Left colon (tissue), 2 donors: Measurements from ENCODE around the gene PARD3. TPM values are rescaled to one million over a fixed set of nuclear protein-coding genes. Genes with fewer than 3 reads are reported as not detected.
"Not testable (repeated sequence)": the region's sequence is repeated elsewhere in the genome, so short reads cannot be mapped to it uniquely, and the experiment has no call there.

Source experiments
- ATAC-seq: fragments of 200-7000 bp; cut with Tn5 transposase; one replicate; pipeline ENCODE4 v1.9.1; 2020; ENCODE audit warnings: mild to moderate bottlenecking, moderate library complexity
- DNase-seq, 2 donors: peaks; one replicate each; pipeline ENCODE4 v3.0.0-alpha.2; 2020
- intact Hi-C, 2 donors: fragments of 100-400 bp; cut with DNase I in 1 of 2; cut with micrococcal nuclease in 1 of 2; formaldehyde crosslinking; loops; one replicate each; pipeline versions ENCODE4 v1.11.2 to v1.14.0; 2022; cut with DNase I, micrococcal nuclease
- total RNA-seq, 2 donors: library from RNA; stranded (reverse); fragmentation: NEBNext Ultra II Directional; extraction: Animal tissue kit (Norgen Biotek cat#: 25700); gene quantifications; one replicate each; pipeline ENCODE4 v1.2.1, GENCODE V29; 2021
- donor health status: DM: no; HTN: no; CAD: no.
- donor health status: DM: yes; HTN: yes; CAD: no.

Gene PARD3
- total RNA-seq, 2 donors from 2014 or later = 45.5 to 52.9 TPM

GRCh38 chr10:34758447-34758996 is 56.6 kb downstream of the PARD3 start:
- peak in 1 of 2 donors; percentile 47 for DNase-seq
- intact Hi-C loops = no loop called here
- peak; percentile 90 for ATAC-seq

GRCh38 chr10:34757933-34758332 is 57.2 kb downstream of the PARD3 start:
- ATAC-seq = peak; percentile 14
- no peak for DNase-seq
- intact Hi-C loops = no loop called here

DNA sequence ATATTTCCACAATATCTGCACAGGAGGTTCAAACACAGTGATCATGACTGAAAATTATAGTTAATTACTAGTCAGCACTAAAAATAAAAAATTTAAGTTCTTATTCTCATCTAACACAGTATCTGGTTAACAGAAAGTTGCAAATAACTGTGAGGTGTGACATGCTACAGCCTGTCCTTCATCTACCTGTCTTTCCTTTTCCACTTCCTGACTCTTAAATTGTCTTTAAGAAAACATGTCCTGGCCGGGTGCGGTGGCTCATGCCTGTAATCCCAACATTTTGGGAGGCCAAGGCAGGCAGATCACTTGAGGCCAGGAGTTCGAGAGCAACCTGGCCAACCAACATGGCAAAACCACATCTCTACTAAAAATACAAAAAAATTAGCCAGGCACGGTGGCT is 57.9 kb downstream of the PARD3 start:
- DNase-seq, intact Hi-C loops: not testable (repeated sequence)
- ATAC-seq = peak; percentile 18

GRCh38 chr10:34756584-34756983 is 58.5 kb downstream of the PARD3 start:
- intact Hi-C loops = no loop called here
- ATAC-seq (peak; percentile 64), DNase-seq (peak in 1 of 2 donors; percentile 26)

GRCh38 chr10:34753014-34753757 is 61.9 kb downstream of the PARD3 start:
- DNase-seq (no peak), ATAC-seq (no peak)
- intact Hi-C loops = no loop called here

- DNase-seq (no peak), ATAC-seq (no peak)
- intact Hi-C loops = no loop called here
These were observed 63.8 kb downstream of the PARD3 start for GRCh38 chr10:34751272-34751671.

DNA sequence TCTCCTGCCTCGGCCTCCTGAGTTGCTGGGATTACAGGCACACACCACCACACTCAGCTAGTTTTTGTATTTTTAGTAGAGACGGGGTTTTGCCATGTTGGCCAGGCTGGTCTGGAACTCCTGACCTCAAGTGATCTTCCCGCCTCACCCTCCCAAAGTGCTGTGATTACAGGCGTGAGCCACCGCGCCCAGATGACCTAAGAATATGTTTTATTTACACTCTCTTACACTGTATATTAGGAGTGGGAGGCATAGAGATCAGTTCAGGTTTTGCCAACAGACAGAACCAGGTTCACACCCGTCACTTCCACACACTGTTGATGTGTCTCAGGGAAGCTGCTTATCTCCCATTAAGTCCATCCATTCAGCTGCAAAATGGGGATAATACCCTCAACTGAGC is 64.3 kb downstream of the PARD3 start:
- peak; percentile 80 for ATAC-seq
- DNase-seq = peak in 1 of 2 donors; percentile 28
- intact Hi-C loops = not testable (repeated sequence)

GRCh38 chr10:34748767-34749166 is 66.3 kb downstream of the PARD3 start:
- intact Hi-C loops = no loop called here
- no peak for DNase-seq
- no peak for ATAC-seq

GRCh38 chr10:34748357-34748756 is 66.7 kb downstream of the PARD3 start:
- ATAC-seq (no peak), DNase-seq (no peak)
- intact Hi-C loops = no loop called here

GRCh38 chr10:34746094-34746493 is 69.0 kb downstream of the PARD3 start:
- intact Hi-C loops = no loop called here
- peak; percentile 68 for ATAC-seq
- DNase-seq = no peak

GRCh38 chr10:34745244-34745643 is 69.9 kb downstream of the PARD3 start:
- no peak for ATAC-seq
- DNase-seq = no peak
- intact Hi-C loops = no loop called here

GRCh38 chr10:34744590-34744989 is 70.5 kb downstream of the PARD3 start:
- DNase-seq = no peak
- no peak for ATAC-seq
- intact Hi-C loops = no loop called here

DNA sequence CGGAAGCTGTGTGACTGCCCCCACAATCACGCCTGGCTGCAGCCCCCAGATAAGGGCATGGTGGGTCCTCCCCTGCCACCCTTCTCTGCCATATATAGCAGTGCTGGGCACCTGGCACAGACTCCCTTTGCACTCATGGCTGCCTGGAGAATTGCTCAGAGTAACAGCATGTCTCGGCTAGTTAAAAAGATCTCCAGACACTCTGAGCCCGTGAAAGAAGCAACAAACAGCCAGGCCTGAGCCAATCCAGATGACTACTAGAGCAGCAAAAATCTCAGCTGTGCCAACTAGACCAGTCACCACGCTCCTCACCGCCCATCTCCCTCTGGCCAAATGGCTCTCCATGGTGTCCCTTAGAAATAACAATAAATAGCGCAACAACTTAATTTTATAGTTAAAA is 71.3 kb downstream of the PARD3 start:
- ATAC-seq = no peak
- DNase-seq = peak in 1 of 2 donors; percentile 74
- intact Hi-C loops = no loop called here

GRCh38 chr10:34742456-34742855 is 72.6 kb downstream of the PARD3 start:
- no peak for ATAC-seq
- intact Hi-C loops = no loop called here
- no peak for DNase-seq

DNA sequence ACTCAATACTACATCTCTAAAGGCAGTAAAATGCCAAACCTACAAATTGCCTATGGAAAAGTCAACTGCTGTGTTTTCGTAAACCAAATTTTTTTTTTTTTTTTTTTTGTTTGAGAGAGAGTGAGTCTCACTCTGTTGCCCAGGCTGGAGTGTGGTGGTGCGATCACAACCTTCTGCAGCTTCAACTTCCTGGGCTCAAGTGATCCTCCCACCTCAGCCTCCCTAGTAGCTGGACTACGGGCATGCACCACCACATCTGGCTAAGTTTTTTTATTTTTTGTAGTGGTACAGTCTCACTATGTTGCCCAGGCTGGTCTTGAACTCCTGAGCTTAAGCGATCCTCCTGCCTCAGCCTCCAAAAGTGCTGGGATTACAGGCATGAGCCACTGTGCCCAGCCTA is 74.0 kb downstream of the PARD3 start:
- intact Hi-C loops, ATAC-seq, DNase-seq: not testable (repeated sequence)

DNA sequence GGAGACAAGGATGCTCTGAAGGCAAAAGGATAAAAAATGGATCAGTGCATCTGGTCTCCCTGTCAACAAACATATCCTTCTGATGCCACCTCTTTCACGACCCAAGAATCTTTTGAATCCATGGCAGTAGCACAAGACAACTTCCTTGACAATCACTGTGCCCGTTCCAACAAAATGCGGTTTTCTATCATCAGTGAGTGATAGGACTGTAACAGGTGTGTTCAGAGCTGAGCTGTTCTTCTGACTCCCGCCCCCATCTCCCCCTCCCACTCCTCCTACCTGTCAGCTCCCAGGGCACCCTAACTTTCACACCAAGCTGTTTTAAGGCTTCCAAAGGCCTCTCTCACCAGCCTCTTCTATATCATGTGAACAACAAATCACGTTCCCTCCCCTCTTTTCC is 74.8 kb downstream of the PARD3 start:
- intact Hi-C loops = no loop called here

GRCh38 chr10:34739915-34740314 is 75.2 kb downstream of the PARD3 start:
- peak; percentile 74 for ATAC-seq
- intact Hi-C loops = no loop called here
- peak; percentile 47 to 57 for DNase-seq

More for the DNA sequence above, 74.8 kb downstream of the PARD3 start:
- ATAC-seq (peak; percentile 16), DNase-seq (no peak)

DNA sequence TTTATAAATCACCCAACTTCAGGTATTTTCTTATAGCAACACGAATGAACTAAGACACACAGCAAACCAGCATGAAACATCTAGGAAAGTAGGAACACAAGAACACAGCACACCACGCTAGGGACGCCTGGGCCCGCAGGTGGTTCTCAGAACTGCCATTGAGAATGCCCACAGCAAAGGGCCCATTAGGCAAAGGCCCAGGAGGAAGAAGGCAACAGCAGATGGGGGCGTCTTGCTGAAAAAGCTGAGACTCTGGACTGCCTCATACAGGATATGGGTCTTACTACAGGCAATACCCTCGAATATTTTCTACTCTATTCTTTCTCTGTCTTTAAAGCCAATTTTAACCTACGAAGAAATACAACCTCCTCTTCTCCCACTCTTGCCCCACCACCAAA is 77.3 kb downstream of the PARD3 start:
- ATAC-seq (no peak), DNase-seq (no peak)
- intact Hi-C loops = no loop called here

DNA sequence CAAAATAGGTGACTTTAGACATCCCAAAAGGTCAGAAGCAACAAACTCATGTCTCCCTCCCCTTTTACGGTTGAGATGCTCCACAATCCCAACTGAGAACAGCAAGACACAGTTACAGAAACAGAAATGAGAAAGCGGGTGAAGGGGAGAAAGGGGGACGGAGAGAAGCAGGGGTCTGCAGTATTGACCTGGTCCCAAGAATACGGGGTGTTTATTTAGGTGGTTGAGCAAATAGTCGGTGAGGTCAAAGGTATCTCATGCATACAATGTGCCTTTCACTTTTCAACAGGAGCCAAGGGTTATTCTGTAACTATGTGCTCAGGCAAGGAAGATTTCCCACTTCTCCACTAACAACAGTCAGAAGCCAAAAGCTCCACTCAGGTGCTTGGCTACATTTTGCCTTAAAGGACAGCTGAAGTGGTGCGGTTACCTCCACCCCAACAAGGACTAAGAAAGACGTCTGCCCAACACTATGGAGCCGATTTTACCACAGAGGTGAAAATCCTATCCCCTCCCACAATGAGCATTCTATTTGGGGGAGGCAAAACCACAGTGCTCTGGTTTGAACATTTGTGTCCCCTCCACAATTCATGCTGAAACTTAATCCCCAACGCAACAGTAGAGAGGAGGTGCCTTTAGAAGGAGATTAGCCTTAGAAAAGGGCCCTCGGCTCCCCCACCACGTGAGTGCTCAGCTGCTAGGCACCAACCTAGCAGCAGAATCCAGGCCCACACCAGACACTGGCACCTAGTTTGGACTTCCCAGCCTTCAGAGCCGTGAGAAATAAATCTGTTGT is 77.9 kb downstream of the PARD3 start:
- ATAC-seq (peak; percentile 74), DNase-seq (no peak)
- intact Hi-C loops = no loop called here

DNA sequence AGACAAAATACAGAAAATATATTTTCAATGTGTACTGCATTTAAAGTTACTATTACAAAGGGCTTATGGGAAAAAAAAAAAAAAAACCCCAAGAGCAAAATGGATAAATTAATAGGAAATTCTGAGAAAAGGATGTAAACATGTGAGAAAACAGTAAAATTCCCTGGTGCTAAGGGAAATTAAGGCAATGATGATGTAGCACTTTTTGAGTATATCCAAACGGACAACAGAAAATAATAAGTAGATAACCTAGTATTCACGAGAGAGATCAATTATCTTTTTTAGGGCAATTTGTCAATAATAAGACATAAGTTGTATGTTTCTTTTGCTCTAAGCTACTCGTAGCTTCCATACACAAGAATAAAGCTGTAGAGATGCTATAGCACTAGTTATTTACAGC is 80.2 kb downstream of the PARD3 start:
- intact Hi-C loops = no loop called here

More for the DNA sequence above, 80.2 kb downstream of the PARD3 start:
- no peak for DNase-seq
- ATAC-seq = no peak
